ENCODE data around the gene SWT1. TPM values are rescaled to one million over a fixed set of nuclear protein-coding genes. Genes with fewer than 3 reads are reported as not detected.

SWT1 gene
- total and polyA plus RNA-seq, 2 of the 4 experiments (the other 2 are of a cell fraction) = 0.82 to 2.7 TPM

GRCh38 chr1:185311589-185312225 is 154.7 kb downstream of the SWT1 start:
- peaks cover 15% of the 10 kb centered on the region for H3K36me3 ChIP-seq (ENCODE audit: control insufficient read depth, insufficient read depth, low read length)
- DNase-seq (peak; percentile 79), ATAC-seq (ENCODE audit: low read depth) (peak; percentile 36)
- peak overlapping the region; percentile 92 for H3K18ac ChIP-seq (ENCODE audit: low read depth, low read length)
- H3K27me3 ChIP-seq (ENCODE audit: control insufficient read depth, insufficient read depth, low read length) = no peaks in the 10 kb centered on the region
- peak overlapping the region; percentile 24; the same call in 1 of the 2 replicates for H3K4ac ChIP-seq (ENCODE audit: low read depth, low read length)
- no peak overlapping the region for H3K9ac ChIP-seq (ENCODE audit: low read depth, low read length)
- H3K56ac ChIP-seq (ENCODE audit: extremely low read depth, insufficient read depth, low read length) = no peak overlapping the region
- CTCF ChIA-PET = no interaction called here
- no peak overlapping the region; the same call in 1 of the 2 replicates for H4K91ac ChIP-seq (ENCODE audit: insufficient read depth, low read depth, low read length)
- no peak overlapping the region for H3K14ac ChIP-seq (replicated peaks; ENCODE audit: low read depth, low read length)
- peak overlapping the region; percentile 72; the same call in 1 of the 2 replicates for H3K27ac ChIP-seq (ENCODE audit: insufficient read depth, low read length)
- H2AK9ac ChIP-seq (replicated peaks; ENCODE audit: low read depth, low read length, poor library complexity) = no peak overlapping the region
- no peaks in the 10 kb centered on the region for H3K9me1 ChIP-seq (ENCODE audit: insufficient read depth, low read length)
- H3K23ac ChIP-seq (ENCODE audit: low read depth, low read length) = no peak overlapping the region
- peaks cover 32% of the 10 kb centered on the region for H4K20me1 ChIP-seq (ENCODE audit: insufficient read depth, low read length)
- H3K79me1 ChIP-seq (ENCODE audit: low read depth in 1 of 2, low read length in 2 of 2) = peaks cover 14 to 28% of the 10 kb centered on the region in 2 experiments
- BruUV-seq (replicated peaks) = no TSS peak
- dilution Hi-C loops (cut with HindIII; ENCODE audit: low sequenced_read_pairs, unreplicated experiment) (no loop called here), in situ Hi-C loops (cut with MboI; ENCODE audit: low sequenced_read_pairs) (no loop called here), intact Hi-C loops (cut with micrococcal nuclease) (loop anchor here (5.0 kb wide), 1 partner anchor 74 kb away; no protein-coding TSS in a partner anchor)
- peak; percentile 43; the same call in 1 of the 2 replicates for TF ChIP-seq FOS (IDR thresholded peaks at IDR 0.05; ENCODE audit: low read depth, low read length)
- no peak for TF ChIP-seq MXI1 (IDR thresholded peaks at IDR 0.05; ENCODE audit: borderline replicate concordance, low read depth, low read length)
- H2AFZ ChIP-seq (replicated peaks; ENCODE audit: low read length, poor library complexity) = no peak overlapping the region
- H2BK5ac ChIP-seq (ENCODE audit: low read depth, low read length, poor library complexity, severe bottlenecking) = peak overlapping the region; percentile 91
- H2BK15ac ChIP-seq (ENCODE audit: low read depth, low read length) = no peak overlapping the region
- H2BK20ac ChIP-seq (ENCODE audit: low read depth, low read length) = no peak overlapping the region
- POLR2A ChIA-PET (ENCODE audit: unreplicated experiment) = interaction anchor here (0.6 kb wide), 1 partner anchor 16 kb away, joined by 4 read pairs; no protein-coding TSS in a partner anchor
- no peak overlapping the region; the same call in 1 of the 2 replicates for H2AK5ac ChIP-seq (ENCODE audit: low read depth, low read length)
- no peak overlapping the region; a peak in 1 of 4 replicates for H4K8ac ChIP-seq (ENCODE audit: low read depth in 2 of 2, low read length in 2 of 2)
- H3K4me3 ChIP-seq (ENCODE audit: insufficient read depth, low read depth, low read length) = no peak overlapping the region
- H2BK120ac ChIP-seq (ENCODE audit: low read depth, low read length) = peak overlapping the region; percentile 72; the same call in 1 of the 2 replicates
- H3K4me2 ChIP-seq (ENCODE audit: low read depth, low read length) = peak overlapping the region; percentile 75
- peak overlapping the region; percentile 80; the same call in 1 of the 2 replicates for H4K5ac ChIP-seq (ENCODE audit: low read depth, low read length)
- H3K9me3 ChIP-seq (ENCODE audit: control insufficient read depth, insufficient read depth, low read length) = no peaks in the 10 kb centered on the region
- peaks cover 4% of the 10 kb centered on the region for H3K4me1 ChIP-seq (ENCODE audit: control insufficient read depth, insufficient read depth, low read length)

Data from IMR-90 (cell line).